H9 (cell line): ENCODE measurements around the gene PLA2G15. TPM values are rescaled to one million over a fixed set of nuclear protein-coding genes. Genes with fewer than 3 reads are reported as not detected.
A peak's percentile ranks its signal among the peaks of the same experiment; 100 is the strongest.

ENCODE experiments used
- DNase-seq: peaks from one replicate; pipeline ENCODE4 v3.0.0-alpha.2; 2017
- H2AFZ ChIP-seq: one replicate; pipeline ENCODE4 v1.6.1; 2013; ENCODE audit warnings: mild to moderate bottlenecking, low read length, control low read depth, moderate library complexity
- H2AK5ac ChIP-seq: 2 replicates; pipeline ENCODE4 v1.6.1; 2013; ENCODE audit warnings: low read length, control low read depth, mixed read lengths; ENCODE audit not compliant: insufficient read length
- H2BK120ac ChIP-seq: one replicate; pipeline ENCODE4 v1.6.1; 2013; ENCODE audit warnings: low read depth, mild to moderate bottlenecking, low read length, control low read depth, inconsistent platforms; ENCODE audit not compliant: poor library complexity, severe bottlenecking
- H2BK12ac ChIP-seq: 2 replicates; pipeline ENCODE4 v1.6.1; 2013; ENCODE audit warnings: low read length, control low read depth, mixed read lengths, low read depth; ENCODE audit not compliant: insufficient read length
- H2BK15ac ChIP-seq: 2 replicates; pipeline ENCODE4 v1.6.1; 2013; ENCODE audit warnings: low read depth, low read length, control low read depth
- H2BK20ac ChIP-seq: one replicate; pipeline ENCODE4 v1.6.1; 2013; ENCODE audit warnings: low read depth, mild to moderate bottlenecking, low read length, control low read depth, inconsistent platforms; ENCODE audit not compliant: poor library complexity, severe bottlenecking
- H2BK5ac ChIP-seq: 2 replicates; pipeline ENCODE4 v1.6.1; 2013; ENCODE audit warnings: low read length, control low read depth, mixed read lengths; ENCODE audit not compliant: insufficient read length
- H3K14ac ChIP-seq: 2 replicates; pipeline ENCODE4 v1.6.1; 2013; ENCODE audit warnings: low read length, control low read depth; ENCODE audit not compliant: insufficient read depth
- H3K18ac ChIP-seq: 2 replicates; pipeline ENCODE4 v1.6.1; 2013; ENCODE audit warnings: low read depth, mild to moderate bottlenecking, mixed read lengths, low read length, control low read depth; ENCODE audit not compliant: insufficient read length
- H3K23ac ChIP-seq: 2 replicates; pipeline ENCODE4 v1.6.1; 2013; ENCODE audit warnings: low read length, control low read depth, mixed read lengths, low read depth; ENCODE audit not compliant: insufficient read length
- H3K23me2 ChIP-seq: 2 replicates; pipeline ENCODE4 v1.6.1; 2013; ENCODE audit warnings: low read depth, mild to moderate bottlenecking, mixed read lengths, low read length, control low read depth; ENCODE audit not compliant: insufficient read length, poor library complexity, severe bottlenecking
- H3K27ac ChIP-seq: 2 replicates; pipeline ENCODE4 v1.5.1; 2013; ENCODE audit warnings: low read length, control low read depth, mixed read lengths, low read depth; ENCODE audit not compliant: insufficient read length
- H3K27me3 ChIP-seq: 2 replicates; pipeline ENCODE4 v1.6.1; 2013; ENCODE audit warnings: low read length, control low read depth, inconsistent platforms; ENCODE audit not compliant: insufficient read depth
- H3K4ac ChIP-seq: 2 replicates; pipeline ENCODE4 v1.6.1; 2013; ENCODE audit warnings: low read depth, mild to moderate bottlenecking, control low read depth, inconsistent platforms, low read length, moderate library complexity
- H3K4me1 ChIP-seq: 2 replicates; pipeline ENCODE4 v1.6.1; 2013; ENCODE audit warnings: low read length, control low read depth, inconsistent platforms; ENCODE audit not compliant: insufficient read depth
- H3K4me2 ChIP-seq: 2 replicates; pipeline ENCODE4 v1.6.1; 2013; ENCODE audit warnings: low read length, control low read depth, mixed read lengths; ENCODE audit not compliant: insufficient read length, insufficient read depth
- H3K56ac ChIP-seq: 2 replicates; pipeline ENCODE4 v1.6.1; 2013; ENCODE audit warnings: low read depth, mild to moderate bottlenecking, mixed read lengths, low read length, control low read depth; ENCODE audit not compliant: insufficient read length
- H3K79me1 ChIP-seq: 2 replicates; pipeline ENCODE4 v1.6.1; 2013; ENCODE audit warnings: low read depth, mild to moderate bottlenecking, moderate library complexity, low read length, control low read depth, inconsistent platforms; ENCODE audit not compliant: insufficient read depth, poor library complexity, severe bottlenecking
- H3K79me2 ChIP-seq: 2 replicates; pipeline ENCODE4 v1.6.1; 2013; ENCODE audit warnings: low read length, control low read depth, inconsistent platforms; ENCODE audit not compliant: insufficient read depth
- H3K9ac ChIP-seq: 2 replicates; pipeline ENCODE4 v1.6.1; 2013; ENCODE audit warnings: low read length, control low read depth, mixed read lengths; ENCODE audit not compliant: insufficient read length; ENCODE audit errors: extremely low read depth
- H3K9me3 ChIP-seq: one replicate; pipeline ENCODE4 v1.6.1; 2013; ENCODE audit warnings: low read depth, low read length, inconsistent platforms; ENCODE audit not compliant: control insufficient read depth
- H3T11ph ChIP-seq: one replicate; pipeline ENCODE4 v1.6.1; 2013; ENCODE audit warnings: mild to moderate bottlenecking, low read length, control low read depth, inconsistent platforms
- H4K20me1 ChIP-seq: one replicate; pipeline ENCODE4 v1.6.1; 2013; ENCODE audit not compliant: control insufficient read depth, insufficient read length, insufficient read depth
- H4K5ac ChIP-seq: 2 replicates; pipeline ENCODE4 v1.6.1; 2013; ENCODE audit warnings: low read depth, mild to moderate bottlenecking, mixed read lengths, low read length, control low read depth; ENCODE audit not compliant: insufficient read length
- H4K8ac ChIP-seq: replicated peaks from 2 replicates; pipeline ENCODE4 v1.6.1; 2013; ENCODE audit warnings: low read length, control low read depth, mixed read lengths, low read depth; ENCODE audit not compliant: insufficient read length
- H4K91ac ChIP-seq: 2 replicates; pipeline ENCODE4 v1.6.1; 2013; ENCODE audit warnings: low read depth, mild to moderate bottlenecking, moderate library complexity, mixed read lengths, low read length, control low read depth; ENCODE audit not compliant: insufficient read length
- H3K27ac Mint-ChIP-seq, 3 experiments: 2 replicates in 2 of 3; 3 replicates in 1 of 3; pipeline ENCODE4 v1.8.0; 2020 to 2021; ENCODE audit warnings: mixed read lengths in 3 of 3, mild to moderate bottlenecking in 1 of 3, moderate library complexity in 1 of 3
- H3K27me3 Mint-ChIP-seq: 2 replicates; pipeline ENCODE4 v1.8.0; 2021; ENCODE audit warnings: low read depth, mild to moderate bottlenecking, moderate library complexity, mixed read lengths
- H3K36me3 Mint-ChIP-seq, 3 experiments: 2 replicates in 2 of 3; 3 replicates in 1 of 3; pipeline ENCODE4 v1.8.0; 2020 to 2021; ENCODE audit warnings: low read depth in 3 of 3, mixed read lengths in 3 of 3; ENCODE audit not compliant: insufficient read depth in 1 of 3
- H3K4me1 Mint-ChIP-seq, 2 experiments: 2 replicates each; pipeline ENCODE4 v1.8.0; 2020; ENCODE audit warnings: mixed read lengths in 2 of 2
- H3K4me3 Mint-ChIP-seq, 2 experiments: 2 replicates in 1 of 2; 3 replicates in 1 of 2; pipeline ENCODE4 v1.8.0; 2020 to 2021; ENCODE audit warnings: mild to moderate bottlenecking in 2 of 2, mixed read lengths in 2 of 2, moderate library complexity in 1 of 2
- H3K9me3 Mint-ChIP-seq, 2 experiments: 2 replicates in 1 of 2; 3 replicates in 1 of 2; pipeline ENCODE4 v1.8.0; 2020; ENCODE audit warnings: mild to moderate bottlenecking in 2 of 2, mixed read lengths in 2 of 2, moderate library complexity in 1 of 2
- CTCF ChIP-seq: fragments of 200-600 bp; sonication (generic); conservative IDR thresholded peaks from 3 replicates; pipeline ENCODE4 v1.8.0; 2021; ENCODE audit warnings: antibody characterized with exemption, mild to moderate bottlenecking
- WGBS: extraction: QIAGEN DNeasy Blood & Tissue Kit; methylation state at CpG from one replicate; pipeline ENCODE4 v1.1.7; 2013; ENCODE audit warnings: missing lambda C conversion rate, low lambda C conversion rate, mixed read lengths; ENCODE audit not compliant: insufficient read length; ENCODE audit errors: extremely low coverage; 5-methylcytosine and 5-hydroxymethylcytosine counted together
- total RNA-seq: library from RNA; stranded (reverse); gene quantifications from 2 replicates; pipeline ENCODE4 v1.2.1, GENCODE V29; 2021

PLA2G15 gene
- total RNA-seq, 1 experiment from 2014 or later: 11.0 TPM

- H3K79me2 ChIP-seq: no peaks in the 10 kb centered on the region; the same call in 1 of the 2 replicates
- H3K14ac ChIP-seq: peak within 1 kb of the TSS; percentile 82
- Mint-ChIP-seq H3K4me1 (peaks cover 26 to 31% of the 10 kb centered on the region in 2 experiments), H3K27ac (peak within 1 kb of the TSS in 2 of 3 experiments; percentile 40 to 90; a peak in 3 of 7 replicates), H3K4me3 (peak within 1 kb of the TSS; percentile 87 to 99), H3K9me3 (no peaks in the 10 kb centered on the region), H3K36me3 (peaks cover 0 to 4% (median 2%) of the 10 kb centered on the region in 3 experiments; a peak in 3 of 7 replicates), H3K27me3 (peaks cover 12% of the 10 kb centered on the region)
- peak within 1 kb of the TSS; percentile 70 for H3K18ac ChIP-seq
- H3K56ac ChIP-seq: no peak within 1 kb of the TSS
- peak; percentile 87 for TF ChIP-seq CTCF
- no peak within 1 kb of the TSS; the same call in 1 of the 2 replicates for H2BK15ac ChIP-seq
- peaks cover 6% of the 10 kb centered on the region; the same call in 1 of the 2 replicates for H3K4me1 ChIP-seq
- no peaks in the 10 kb centered on the region for H3K9me3 ChIP-seq
- H2AK5ac ChIP-seq: no peak within 1 kb of the TSS
- no peak within 1 kb of the TSS for H4K91ac ChIP-seq
- no peak within 1 kb of the TSS for H3K27ac ChIP-seq
- DNase-seq: peak; percentile 69
- peaks cover 8% of the 10 kb centered on the region for H3K23me2 ChIP-seq
- no peaks in the 10 kb centered on the region for H4K20me1 ChIP-seq
- peak within 1 kb of the TSS; percentile 41 for H3K9ac ChIP-seq
- H2BK20ac ChIP-seq: no peak within 1 kb of the TSS
- H2BK12ac ChIP-seq: no peak within 1 kb of the TSS
- H3K27me3 ChIP-seq: no peaks in the 10 kb centered on the region
- H3K79me1 ChIP-seq: no peaks in the 10 kb centered on the region
- WGBS: no CpG with 5 or more reads among the region's 123 CpGs
- H3K23ac ChIP-seq: no peak within 1 kb of the TSS
- H2BK5ac ChIP-seq: no peak within 1 kb of the TSS
- H2BK120ac ChIP-seq: no peak within 1 kb of the TSS
- H2AFZ ChIP-seq: no peak within 1 kb of the TSS
- no peak within 1 kb of the TSS for H4K8ac ChIP-seq
- peak within 1 kb of the TSS; percentile 84 for H3K4me2 ChIP-seq
- H3T11ph ChIP-seq: no peak within 1 kb of the TSS
- no peak within 1 kb of the TSS for H4K5ac ChIP-seq
- H3K4ac ChIP-seq: no peak within 1 kb of the TSS
Measured at GRCh38 chr16:68264128-68265077, 19.2 kb downstream of the PLA2G15 start, which contains the start of gene SLC7A6. Gene SLC7A6 (plus strand): TSS chr16:68264526. CDS start chr16:68274727, 10,201 bp downstream.
